H1 (cell line): ENCODE measurements around the gene ERV3-1. TPM values are rescaled to one million over a fixed set of nuclear protein-coding genes. Genes with fewer than 3 reads are reported as not detected.

Source experiments
- CTCF ChIA-PET: fragments of 300-600 bp; sonication (Branson Sonifier 250); formaldehyde crosslinking; loops from one replicate; lab custom pipeline; 2021; ENCODE audit not compliant: partially characterized antibody; lab: Charles Lee
- POLR2A ChIA-PET: fragments of 300-600 bp; sonication (Branson Sonifier 250); formaldehyde crosslinking; loops from one replicate; lab custom pipeline; 2021; ENCODE audit warnings: inconsistent platforms; ENCODE audit not compliant: partially characterized antibody; lab: Charles Lee
- DNase-seq, 2 experiments: peaks; one replicate each; pipeline versions ENCODE4 v3.0.0 to v3.0.0-alpha.2; 2010 to 2022; ENCODE audit warnings: low spot score in 2 of 2, low read depth in 1 of 2, mixed read lengths in 1 of 2
- FAIRE-seq: peaks from 2 replicates; lab custom pipeline; 2011; peaks lifted over from hg19 to GRCh38; lab: Jason Lieb, UNC
- H2AFZ ChIP-seq: 2 replicates; pipeline ENCODE4 v1.8.1; 2012; ENCODE audit warnings: low read length, inconsistent platforms
- H2AK5ac ChIP-seq: 2 replicates; pipeline ENCODE4 v1.6.1; 2013; ENCODE audit warnings: low read depth, low read length
- H2BK120ac ChIP-seq: replicated peaks from 2 replicates; pipeline ENCODE3; 2013; ENCODE audit warnings: low read depth, low read length, inconsistent platforms
- H2BK12ac ChIP-seq: 2 replicates; pipeline ENCODE4 v1.6.1; 2013; ENCODE audit warnings: low read depth, low read length
- H2BK15ac ChIP-seq: 2 replicates; pipeline ENCODE4 v1.6.1; 2013; ENCODE audit warnings: low read length
- H2BK20ac ChIP-seq: 2 replicates; pipeline ENCODE4 v1.6.1; 2013; ENCODE audit warnings: low read length
- H2BK5ac ChIP-seq: 2 replicates; pipeline ENCODE4 v1.6.1; 2013; ENCODE audit warnings: low read depth, low read length
- H3K14ac ChIP-seq: 2 replicates; pipeline ENCODE4 v1.6.1; 2013; ENCODE audit warnings: inconsistent platforms; ENCODE audit not compliant: insufficient read length
- H3K18ac ChIP-seq: 2 replicates; pipeline ENCODE4 v1.6.1; 2013; ENCODE audit warnings: low read length; ENCODE audit errors: extremely low read depth
- H3K23ac ChIP-seq: 2 replicates; pipeline ENCODE4 v1.6.1; 2013; ENCODE audit warnings: inconsistent platforms; ENCODE audit not compliant: insufficient read length
- H3K23me2 ChIP-seq: 2 replicates; pipeline ENCODE4 v1.6.1; 2013; ENCODE audit warnings: low read depth, low read length
- H3K27ac ChIP-seq: 2 replicates; pipeline ENCODE4 v1.6.1; 2011; ENCODE audit warnings: low read depth, low read length, inconsistent platforms
- H3K27me3 ChIP-seq, 4 experiments: replicated peaks in 1 of 4; 1 replicate in 1 of 4; 2 replicates in 3 of 4; pipeline versions ENCODE4 v1.6.1 to v1.8.1; 2011 to 2013; ENCODE audit warnings: low read length in 3 of 4, mild to moderate bottlenecking in 3 of 4, inconsistent platforms in 2 of 4, mixed read lengths in 2 of 4, moderate library complexity in 1 of 4; ENCODE audit not compliant: control insufficient read depth in 3 of 4, insufficient read depth in 3 of 4; ENCODE audit errors: extremely low read depth in 1 of 4
- H3K36me3 ChIP-seq, 4 experiments: 2 replicates each; pipeline versions ENCODE4 v1.6.1 to v1.8.1; 2011 to 2013; ENCODE audit warnings: mild to moderate bottlenecking in 4 of 4, low read length in 3 of 4, moderate library complexity in 2 of 4, control low read depth in 1 of 4, inconsistent platforms in 1 of 4; ENCODE audit not compliant: insufficient read depth in 4 of 4, control insufficient read depth in 2 of 4
- H3K4ac ChIP-seq: replicated peaks from 2 replicates; pipeline ENCODE3; 2013; ENCODE audit warnings: low read length, low read depth, mixed read lengths, inconsistent platforms; ENCODE audit not compliant: insufficient read length
- H3K4me1 ChIP-seq, 4 experiments: replicated peaks in 1 of 4; 1 replicate in 1 of 4; 2 replicates in 3 of 4; pipeline versions ENCODE4 v1.6.1 to v1.8.1; 2011 to 2013; ENCODE audit warnings: low read length in 3 of 4, inconsistent platforms in 2 of 4, mixed read lengths in 1 of 4; ENCODE audit not compliant: insufficient read depth in 4 of 4, control insufficient read depth in 3 of 4
- H3K4me2 ChIP-seq, 2 experiments: 2 replicates each; pipeline versions ENCODE4 v1.6.1 to v1.8.1; 2011 to 2013; ENCODE audit warnings: low read depth in 2 of 2, low read length in 2 of 2, control low read depth in 1 of 2, inconsistent platforms in 1 of 2, mild to moderate bottlenecking in 1 of 2; ENCODE audit not compliant: insufficient read depth in 1 of 2
- H3K4me3 ChIP-seq, 4 experiments: fragments of 200-600, 300-600 bp in 1 of 4; sonication (generic), shearing (Covaris generic), sonication (Bioruptor Twin) in 1 of 4; 2 replicates each; pipeline versions ENCODE4 v1.5.1 to v1.8.1; 2011 to 2016; ENCODE audit warnings: low read length in 4 of 4, low read depth in 3 of 4, control low read depth in 2 of 4, inconsistent platforms in 2 of 4, mild to moderate bottlenecking in 2 of 4, mixed read lengths in 1 of 4, moderate library complexity in 1 of 4; ENCODE audit not compliant: insufficient read depth in 2 of 4; ENCODE audit errors: extremely low read depth in 1 of 4
- H3K56ac ChIP-seq: replicated peaks from 2 replicates; pipeline ENCODE3; 2013; ENCODE audit warnings: low read depth, mild to moderate bottlenecking, mixed read lengths, low read length, inconsistent platforms; ENCODE audit not compliant: insufficient read length
- H3K79me1 ChIP-seq: 2 replicates; pipeline ENCODE4 v1.6.1; 2013; ENCODE audit warnings: low read depth, low read length, control low read depth
- H3K79me2 ChIP-seq, 2 experiments: 2 replicates each; pipeline versions ENCODE4 v1.6.1 to v1.8.1; 2012 to 2013; ENCODE audit warnings: low read length in 2 of 2, mild to moderate bottlenecking in 2 of 2, inconsistent platforms in 1 of 2; ENCODE audit not compliant: insufficient read depth in 2 of 2, control insufficient read depth in 1 of 2
- H3K9ac ChIP-seq, 4 experiments: replicated peaks in 1 of 4; 1 replicate in 1 of 4; 2 replicates in 3 of 4; pipeline versions ENCODE4 v1.6.1 to v1.8.1; 2011 to 2013; ENCODE audit warnings: low read depth in 3 of 4, low read length in 3 of 4, control low read depth in 2 of 4, mild to moderate bottlenecking in 2 of 4, moderate library complexity in 2 of 4, inconsistent platforms in 1 of 4; ENCODE audit errors: extremely low read depth in 1 of 4
- H3K9me3 ChIP-seq, 2 experiments: 2 replicates each; pipeline versions ENCODE4 v1.6.1 to v1.8.1; 2012 to 2013; ENCODE audit warnings: mild to moderate bottlenecking in 2 of 2, moderate library complexity in 2 of 2, control low read depth in 1 of 2, inconsistent platforms in 1 of 2, low read depth in 1 of 2, low read length in 1 of 2, mixed read lengths in 1 of 2; ENCODE audit not compliant: insufficient read depth in 2 of 2
- H4K20me1 ChIP-seq, 2 experiments: replicated peaks in 1 of 2; 2 replicates each; pipeline versions ENCODE3 to v1.8.1; 2011 to 2013; ENCODE audit warnings: inconsistent platforms in 2 of 2, low read length in 2 of 2, mild to moderate bottlenecking in 1 of 2; ENCODE audit not compliant: insufficient read depth in 2 of 2, control insufficient read depth in 1 of 2
- H4K5ac ChIP-seq: 2 replicates; pipeline ENCODE4 v1.6.1; 2013; ENCODE audit warnings: low read length, low read depth, mixed read lengths, inconsistent platforms; ENCODE audit not compliant: insufficient read length
- H4K8ac ChIP-seq: 2 replicates; pipeline ENCODE4 v1.8.0; 2013; ENCODE audit warnings: mild to moderate bottlenecking, moderate library complexity, low read length, inconsistent platforms; ENCODE audit not compliant: insufficient read depth; ENCODE audit errors: extremely low read depth
- H4K91ac ChIP-seq: replicated peaks from 2 replicates; pipeline ENCODE3; 2013; ENCODE audit warnings: low read length, mixed read lengths, inconsistent platforms; ENCODE audit not compliant: insufficient read length
- ASH2L ChIP-seq: fragments of 200-600, 300-600 bp; sonication (generic); IDR thresholded peaks from one replicate; pipeline ENCODE4 v1.7.1; 2017; ENCODE audit warnings: low read length
- CEBPB ChIP-seq: IDR thresholded peaks from 2 replicates; pipeline ENCODE4 v1.6.1; 2012; ENCODE audit warnings: low read depth, low read length
- RBBP5 ChIP-seq: IDR thresholded peaks from 2 replicates; pipeline ENCODE4 v1.7.1; 2012; ENCODE audit warnings: low read depth, mild to moderate bottlenecking, inconsistent platforms, low read length, moderate library complexity, borderline replicate concordance
- SIN3A ChIP-seq, 2 experiments: IDR thresholded peaks in 1 of 2; conservative IDR thresholded peaks in 1 of 2; 2 replicates each; pipeline ENCODE4 v1.6.1; 2011 to 2012; ENCODE audit warnings: low read length in 2 of 2, improper control_type of control experiment in 1 of 2, low read depth in 1 of 2, mild to moderate bottlenecking in 1 of 2
- SP1 ChIP-seq: IDR thresholded peaks from 2 replicates; pipeline ENCODE4 v1.6.1; 2011; ENCODE audit warnings: low read depth, low read length
- USF2 ChIP-seq: IDR thresholded peaks from 2 replicates; pipeline ENCODE4 v1.6.1; 2011; ENCODE audit warnings: low read length, improper control_type of control experiment
- WGBS, 2 experiments: shearing (Covaris generic) in 1 of 2; methylation state at CpG; one replicate each; pipeline versions ENCODE4 v1.1.6 to v1.1.7; 2013 to 2015; ENCODE audit warnings: low lambda C conversion rate in 2 of 2, mixed read lengths in 2 of 2, inconsistent platforms in 1 of 2, low coverage in 1 of 2, missing lambda C conversion rate in 1 of 2; ENCODE audit not compliant: insufficient replicate concordance in 2 of 2, insufficient coverage in 1 of 2, insufficient read length in 1 of 2; ENCODE audit errors: extremely low coverage in 1 of 2, missing lambda C conversion rate in 1 of 2; 5-methylcytosine and 5-hydroxymethylcytosine counted together
- polyA plus RNA-seq, 7 experiments: library from polyadenylated mRNA; depleted of rRNA in 3 of 7; stranded (reverse) in 5 of 7; unstranded in 2 of 7; fragments of >200 nt in 5 of 7; fragments of 200-250 nt in 2 of 7; gene quantifications; 1 replicate in 5 of 7; 2 replicates in 1 of 7; 4 replicates in 1 of 7; pipeline versions ENCODE4 v1.2.1 to v1.2.3, GENCODE V29; 2011 to 2013; ENCODE audit warnings: missing spikeins in 2 of 7, mixed read lengths in 2 of 7
- total RNA-seq: library from RNA; stranded (reverse); fragmentation: NEBNext Ultra II Directional; extraction: Animal tissue kit (Norgen Biotek cat#: 25700); gene quantifications from 2 replicates; pipeline ENCODE4 v1.2.1, GENCODE V29; 2021
- TF ChIP-seq, protein P1 (sequence below): IDR thresholded peaks from 2 replicates; pipeline ENCODE4 v1.6.1; 2012; ENCODE audit warnings: low read length, inconsistent platforms

The ERV3-1 gene
- total and polyA plus RNA-seq, 2 of the 8 experiments (the other 6 are each of a cell fraction or from before 2014, with no cell fraction given) = 9.5 to 9.7 TPM

DNA sequence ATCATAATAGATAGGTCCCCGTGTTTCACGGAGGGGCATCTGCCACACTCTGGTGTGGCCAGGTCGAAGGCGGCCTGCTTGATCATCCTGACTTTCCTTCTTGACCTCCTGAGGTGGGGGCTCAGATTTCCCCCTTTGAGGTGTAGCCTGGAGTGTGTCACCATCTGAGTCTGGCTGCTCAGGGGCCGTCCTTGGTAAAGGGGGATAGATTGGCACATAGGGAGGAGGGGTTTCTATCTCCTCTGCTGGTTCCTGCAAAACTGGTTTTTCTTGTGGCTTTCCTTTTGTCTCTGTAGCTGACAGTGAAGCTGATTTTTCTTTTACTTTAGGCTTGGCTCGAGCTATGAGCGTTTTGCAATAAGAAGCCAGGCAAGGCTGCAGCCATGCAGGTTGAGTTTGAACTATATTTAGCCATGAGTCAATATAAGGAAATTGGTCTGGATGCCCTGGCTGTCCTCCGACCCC is 8.5 kb downstream of the ERV3-1 start:
- no peak overlapping the region for H2BK15ac ChIP-seq
- H3K27ac ChIP-seq = no peak overlapping the region
- H3K9me3 ChIP-seq = peaks cover 36 to 42% of the 10 kb centered on the region in 2 experiments

More for the DNA sequence above, 8.5 kb downstream of the ERV3-1 start:
- H3K79me2 ChIP-seq = peaks cover 0 to 20% of the 10 kb centered on the region in 2 experiments; a peak in 3 of 4 replicates
- H2BK12ac ChIP-seq = no peak overlapping the region
- H3K4me2 ChIP-seq = peak overlapping the region; percentile 36 to 63; a peak in 3 of 4 replicates
- DNase-seq = no peak
- peaks cover 2 to 7% (median 4%) of the 10 kb centered on the region in 4 experiments; a peak in 5 of 7 replicates for H3K4me1 ChIP-seq
- H3K23me2 ChIP-seq = no peaks in the 10 kb centered on the region
- WGBS, 2 experiments = 70% methylated on average over 8 of the region's 8 CpGs; no CpG with 5 or more reads in 1 of the 2 experiments
- no peak overlapping the region for H3K23ac ChIP-seq
- peaks cover 4 to 26% (median 9%) of the 10 kb centered on the region in 4 experiments; a peak in 6 of 8 replicates for H3K36me3 ChIP-seq
- TF ChIP-seq SIN3A (conservative IDR thresholded peaks at IDR 0.05 in 1 of 2, IDR thresholded peaks at IDR 0.05 in 1 of 2; ENCODE audit: low read depth in 1 of 2, low read length in 2 of 2) (no peak), USF2 (no peak), ASH2L (peak; percentile 41), SP1 (peak; percentile 87), CEBPB (0 out of 2 replicates have a peak, but pooled peaks have one; percentile 17), RBBP5 (peak; percentile 70; the same call in 1 of the 2 replicates)
- TF ChIP-seq, protein P1, sequence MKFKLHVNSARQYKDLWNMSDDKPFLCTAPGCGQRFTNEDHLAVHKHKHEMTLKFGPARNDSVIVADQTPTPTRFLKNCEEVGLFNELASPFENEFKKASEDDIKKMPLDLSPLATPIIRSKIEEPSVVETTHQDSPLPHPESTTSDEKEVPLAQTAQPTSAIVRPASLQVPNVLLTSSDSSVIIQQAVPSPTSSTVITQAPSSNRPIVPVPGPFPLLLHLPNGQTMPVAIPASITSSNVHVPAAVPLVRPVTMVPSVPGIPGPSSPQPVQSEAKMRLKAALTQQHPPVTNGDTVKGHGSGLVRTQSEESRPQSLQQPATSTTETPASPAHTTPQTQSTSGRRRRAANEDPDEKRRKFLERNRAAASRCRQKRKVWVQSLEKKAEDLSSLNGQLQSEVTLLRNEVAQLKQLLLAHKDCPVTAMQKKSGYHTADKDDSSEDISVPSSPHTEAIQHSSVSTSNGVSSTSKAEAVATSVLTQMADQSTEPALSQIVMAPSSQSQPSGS = no peak
- H3K56ac ChIP-seq = no peak overlapping the region
- no peak for FAIRE-seq
- H3K9ac ChIP-seq = no peak overlapping the region
- no peak overlapping the region for H2BK20ac ChIP-seq
- H3K27me3 ChIP-seq = no peaks in the 10 kb centered on the region
- no peak overlapping the region for H3K4ac ChIP-seq
- no peak overlapping the region for H4K8ac ChIP-seq
- no peak overlapping the region for H4K5ac ChIP-seq
- H3K79me1 ChIP-seq = peaks cover 4% of the 10 kb centered on the region
- POLR2A ChIA-PET = interaction anchor here (0.6 to 2.0 kb wide), 2 partner anchors 8 to 355 kb away, joined by 3 to 10 read pairs; partner anchors contain the start of gene ERV3-1
- H4K20me1 ChIP-seq = no peaks in the 10 kb centered on the region
- CTCF ChIA-PET = interaction anchor here (0.6 kb wide), 1 partner anchor 1209 kb away, joined by 3 read pairs; no protein-coding TSS in a partner anchor
- no peak overlapping the region for H3K18ac ChIP-seq
- no peak overlapping the region for H2BK5ac ChIP-seq
- peak overlapping the region in 1 of 4 experiments; percentile 40; a peak in 2 of 8 replicates for H3K4me3 ChIP-seq
- H3K14ac ChIP-seq = no peak overlapping the region
- H4K91ac ChIP-seq = no peak overlapping the region
- H2AFZ ChIP-seq = no peak overlapping the region
- no peak overlapping the region for H2AK5ac ChIP-seq
- H2BK120ac ChIP-seq = no peak overlapping the region
